GM18505 (cell line): ENCODE measurements around the gene STIM1.

Source experiments
- ATAC-seq: cut with Tn5 transposase; IDR thresholded peaks from one replicate; pipeline ENCODE4 v1.9.1; 2021; ENCODE audit not compliant: unreplicated experiment
- POLR2A ChIP-seq: IDR thresholded peaks from 4 replicates; pipeline ENCODE4 v1.6.1; 2011; ENCODE audit warnings: borderline replicate concordance; ENCODE audit not compliant: insufficient read depth, insufficient read length; ENCODE audit errors: extremely low read depth

The STIM1 gene

GRCh38 chr11:3909901-3910300 is 54.4 kb downstream of the STIM1 start:
- TF ChIP-seq POLR2A: no peak
- no peak for ATAC-seq

- ATAC-seq: no peak
- no peak for TF ChIP-seq POLR2A
These were observed 56.5 kb downstream of the STIM1 start for GRCh38 chr11:3911908-3912505.

- ATAC-seq: no peak
- TF ChIP-seq POLR2A: no peak
These were observed 58.5 kb downstream of the STIM1 start for GRCh38 chr11:3913921-3914320.

GRCh38 chr11:3914805-3915204 is 59.3 kb downstream of the STIM1 start:
- no peak for TF ChIP-seq POLR2A
- ATAC-seq: no peak

GRCh38 chr11:3916962-3917361 is 61.5 kb downstream of the STIM1 start:
- TF ChIP-seq POLR2A: no peak
- ATAC-seq: no peak

GRCh38 chr11:3920148-3920852 is 64.8 kb downstream of the STIM1 start:
- no peak for ATAC-seq
- no peak for TF ChIP-seq POLR2A

- no peak for ATAC-seq
- TF ChIP-seq POLR2A: no peak
These were observed 66.6 kb downstream of the STIM1 start for GRCh38 chr11:3922056-3922455.

GRCh38 chr11:3925513-3925912 is 70.0 kb downstream of the STIM1 start:
- no peak for TF ChIP-seq POLR2A
- no peak for ATAC-seq

- no peak for TF ChIP-seq POLR2A
- no peak for ATAC-seq
These were observed 71.1 kb downstream of the STIM1 start for GRCh38 chr11:3926458-3927095.

GRCh38 chr11:3927129-3927796 is 71.8 kb downstream of the STIM1 start:
- no peak for ATAC-seq
- no peak for TF ChIP-seq POLR2A

GRCh38 chr11:3929232-3929631 is 73.8 kb downstream of the STIM1 start:
- TF ChIP-seq POLR2A: no peak
- no peak for ATAC-seq

- ATAC-seq: no peak
- no peak for TF ChIP-seq POLR2A
These were observed 74.2 kb downstream of the STIM1 start for GRCh38 chr11:3929649-3930048.

GRCh38 chr11:3932698-3933097 is 77.2 kb downstream of the STIM1 start:
- no peak for ATAC-seq
- no peak for TF ChIP-seq POLR2A
